Measurements from ENCODE around the gene PRICKLE3.

PRICKLE3 gene

GRCh38 chrX:49186125-49187027, at the start of gene PRICKLE3:
Gene PRICKLE3, minus strand, starts transcription at chrX:49186373. Its CDS starts 76 bp downstream, at chrX:49186297.
- DNase-seq (ENCODE audit: low read depth) = no peak

- no peak for DNase-seq (ENCODE audit: low read depth)
Measured at GRCh38 chrX:49233887-49234555, 47.8 kb upstream of the PRICKLE3 start.

GRCh38 chrX:49233176-49233575, 47.0 kb upstream of the PRICKLE3 start, which contains the start of gene CACNA1F:
Gene CACNA1F, minus strand, starts transcription at chrX:49233340. Its CDS starts 31 bp downstream, at chrX:49233309.
- no peak for DNase-seq (ENCODE audit: low read depth)

GRCh38 chrX:49232525-49232924, 46.4 kb upstream of the PRICKLE3 start:
- no peak for DNase-seq (ENCODE audit: low read depth)

GRCh38 chrX:49231333-49232000, 45.3 kb upstream of the PRICKLE3 start:
- no peak for DNase-seq (ENCODE audit: low read depth)

- DNase-seq (ENCODE audit: low read depth) = no peak
Measured at GRCh38 chrX:49230500-49231232, 44.5 kb upstream of the PRICKLE3 start.

GRCh38 chrX:49228185-49228584, 42.0 kb upstream of the PRICKLE3 start:
- no peak for DNase-seq (ENCODE audit: low read depth)

- DNase-seq (ENCODE audit: low read depth) = no peak
Measured at GRCh38 chrX:49227726-49228125, 41.6 kb upstream of the PRICKLE3 start.

- DNase-seq (ENCODE audit: low read depth) = no peak
Measured at GRCh38 chrX:49226946-49227345, 40.8 kb upstream of the PRICKLE3 start.

GRCh38 chrX:49225858-49226257, 39.7 kb upstream of the PRICKLE3 start:
- no peak for DNase-seq (ENCODE audit: low read depth)

GRCh38 chrX:49221868-49222267, 35.7 kb upstream of the PRICKLE3 start:
- no peak for DNase-seq (ENCODE audit: low read depth)

- no peak for DNase-seq (ENCODE audit: low read depth)
Measured at GRCh38 chrX:49220100-49220499, 33.9 kb upstream of the PRICKLE3 start.

GRCh38 chrX:49214996-49215526, 28.9 kb upstream of the PRICKLE3 start:
- DNase-seq (ENCODE audit: low read depth) = no peak

- no peak for DNase-seq (ENCODE audit: low read depth)
Measured at GRCh38 chrX:49214416-49214815, 28.2 kb upstream of the PRICKLE3 start.

GRCh38 chrX:49212861-49213260, 26.7 kb upstream of the PRICKLE3 start:
- DNase-seq (ENCODE audit: low read depth) = no peak

GRCh38 chrX:49212209-49212608, 26.0 kb upstream of the PRICKLE3 start:
- no peak for DNase-seq (ENCODE audit: low read depth)

- DNase-seq (ENCODE audit: low read depth) = no peak
Measured at GRCh38 chrX:49211074-49211473, 24.9 kb upstream of the PRICKLE3 start.

GRCh38 chrX:49210406-49210805, 24.2 kb upstream of the PRICKLE3 start:
- no peak for DNase-seq (ENCODE audit: low read depth)

- DNase-seq (ENCODE audit: low read depth) = no peak
Measured at GRCh38 chrX:49209434-49210251, 23.5 kb upstream of the PRICKLE3 start.

GRCh38 chrX:49208399-49208798, 22.2 kb upstream of the PRICKLE3 start:
- no peak for DNase-seq (ENCODE audit: low read depth)

GRCh38 chrX:49206543-49206942, 20.4 kb upstream of the PRICKLE3 start:
- DNase-seq (ENCODE audit: low read depth) = no peak
